Tibial artery (tissue), 4 donors: Measurements from ENCODE around the gene B4GALT5.

Source experiments
- DNase-seq, 2 donors: peaks; one replicate each; pipeline ENCODE4 v3.0.0-alpha.2; 2019
- H3K27ac ChIP-seq, 2 donors: fragments of 200-600 bp; sonication (generic) in 1 of 2; 1 replicate in 1 of 2; 2 replicates in 1 of 2; pipeline ENCODE4 v1.5.1; 2018 to 2019; ENCODE audit warnings: mild to moderate bottlenecking in 1 of 2
- H3K27me3 ChIP-seq, 2 donors: fragments of 200-600 bp; sonication (generic) in 1 of 2; one replicate each; pipeline versions ENCODE4 v1.5.1 to v1.6.0; 2016 to 2019
- H3K36me3 ChIP-seq, 3 donors: fragments of 200-600 bp; sonication (generic) in 2 of 3; one replicate each; pipeline ENCODE4 v1.5.1; 2016 to 2019; ENCODE audit warnings: mild to moderate bottlenecking in 2 of 3
- H3K4me1 ChIP-seq, 4 donors: fragments of 200-600 bp; sonication (generic) in 2 of 4; 1 replicate in 3 of 4; 2 replicates in 1 of 4; pipeline ENCODE4 v1.5.1; 2016 to 2019
- H3K4me3 ChIP-seq, 2 donors: fragments of 200-600 bp; sonication (generic) in 1 of 2; 1 replicate in 1 of 2; 2 replicates in 1 of 2; pipeline ENCODE4 v1.5.1; 2018 to 2019; ENCODE audit warnings: mild to moderate bottlenecking in 2 of 2
- H3K9me3 ChIP-seq, 3 donors: fragments of 200-600 bp; sonication (generic) in 1 of 3; one replicate each; pipeline ENCODE4 v1.5.1; 2016 to 2019
- intact Hi-C: fragments of 100-400 bp; cut with DNase I; formaldehyde crosslinking; loops from one replicate; pipeline ENCODE4 v1.15.0; 2023; ENCODE audit warnings: low total_unique reads
- TF ChIP-seq, protein P1 (sequence below), 2 experiments: fragments of 200-600 bp in 1 of 2; fragments of 450-650 bp in 1 of 2; IDR thresholded peaks; one replicate each; pipeline ENCODE4 v1.5.1; 2017 to 2019; ENCODE audit warnings: antibody characterized with exemption in 2 of 2, mild to moderate bottlenecking in 1 of 2, moderate library complexity in 1 of 2

The B4GALT5 gene

DNA sequence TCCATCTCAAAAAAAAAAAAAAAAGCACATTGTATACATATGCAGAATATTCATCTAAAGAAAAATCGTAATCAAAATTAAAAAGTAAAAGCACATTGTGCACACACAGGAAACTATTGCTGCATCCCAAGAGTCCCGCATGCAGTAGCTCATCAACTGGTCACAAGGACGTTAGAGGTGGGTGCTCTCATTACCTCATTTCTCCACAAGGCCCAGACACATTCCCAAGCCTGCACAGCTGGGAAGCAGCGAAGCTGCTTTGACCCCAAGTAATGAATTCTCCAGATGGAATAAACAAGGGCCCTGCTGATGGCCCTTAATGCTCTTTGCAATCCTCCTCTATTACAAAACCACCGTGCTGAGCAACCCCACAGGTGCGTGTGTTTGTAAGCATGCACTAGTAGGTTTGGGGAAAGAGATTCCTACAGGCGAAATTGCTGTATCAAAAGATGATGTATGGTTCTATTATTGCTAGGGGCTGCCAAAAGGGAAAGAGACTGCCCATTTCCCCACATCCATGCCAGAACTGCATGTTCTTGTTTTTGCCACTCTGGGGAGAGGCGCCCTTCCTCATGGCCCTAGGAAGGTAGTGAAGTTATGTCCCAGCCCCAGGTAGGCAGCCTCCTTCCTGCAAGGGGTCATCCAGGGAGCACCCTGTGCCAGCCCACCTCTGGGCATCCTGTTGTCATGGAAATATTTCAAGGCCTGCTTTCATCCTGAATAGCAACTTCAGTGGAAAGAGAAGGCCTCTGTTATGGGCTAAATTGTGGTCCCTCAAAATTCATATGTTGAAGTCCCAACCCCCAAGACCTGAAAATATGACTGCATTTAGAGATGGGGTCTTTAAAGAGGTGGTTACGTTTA, 111.1 kb downstream of the B4GALT5 start:
- Histone ChIP-seq H3K36me3 (no peaks in the 10 kb centered on the region), H3K4me1 (peaks cover 0 to 38% (median 27%) of the 10 kb centered on the region in 4 donors), H3K4me3 (no peak overlapping the region), H3K9me3 (no peaks in the 10 kb centered on the region), H3K27ac (peak overlapping the region; percentile 34 to 78), H3K27me3 (no peaks in the 10 kb centered on the region)
- no peak for DNase-seq
- TF ChIP-seq, protein P1, sequence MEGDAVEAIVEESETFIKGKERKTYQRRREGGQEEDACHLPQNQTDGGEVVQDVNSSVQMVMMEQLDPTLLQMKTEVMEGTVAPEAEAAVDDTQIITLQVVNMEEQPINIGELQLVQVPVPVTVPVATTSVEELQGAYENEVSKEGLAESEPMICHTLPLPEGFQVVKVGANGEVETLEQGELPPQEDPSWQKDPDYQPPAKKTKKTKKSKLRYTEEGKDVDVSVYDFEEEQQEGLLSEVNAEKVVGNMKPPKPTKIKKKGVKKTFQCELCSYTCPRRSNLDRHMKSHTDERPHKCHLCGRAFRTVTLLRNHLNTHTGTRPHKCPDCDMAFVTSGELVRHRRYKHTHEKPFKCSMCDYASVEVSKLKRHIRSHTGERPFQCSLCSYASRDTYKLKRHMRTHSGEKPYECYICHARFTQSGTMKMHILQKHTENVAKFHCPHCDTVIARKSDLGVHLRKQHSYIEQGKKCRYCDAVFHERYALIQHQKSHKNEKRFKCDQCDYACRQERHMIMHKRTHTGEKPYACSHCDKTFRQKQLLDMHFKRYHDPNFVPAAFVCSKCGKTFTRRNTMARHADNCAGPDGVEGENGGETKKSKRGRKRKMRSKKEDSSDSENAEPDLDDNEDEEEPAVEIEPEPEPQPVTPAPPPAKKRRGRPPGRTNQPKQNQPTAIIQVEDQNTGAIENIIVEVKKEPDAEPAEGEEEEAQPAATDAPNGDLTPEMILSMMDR (IDR thresholded peaks at IDR 0.05): no peak
- intact Hi-C loops: no loop called here

DNA sequence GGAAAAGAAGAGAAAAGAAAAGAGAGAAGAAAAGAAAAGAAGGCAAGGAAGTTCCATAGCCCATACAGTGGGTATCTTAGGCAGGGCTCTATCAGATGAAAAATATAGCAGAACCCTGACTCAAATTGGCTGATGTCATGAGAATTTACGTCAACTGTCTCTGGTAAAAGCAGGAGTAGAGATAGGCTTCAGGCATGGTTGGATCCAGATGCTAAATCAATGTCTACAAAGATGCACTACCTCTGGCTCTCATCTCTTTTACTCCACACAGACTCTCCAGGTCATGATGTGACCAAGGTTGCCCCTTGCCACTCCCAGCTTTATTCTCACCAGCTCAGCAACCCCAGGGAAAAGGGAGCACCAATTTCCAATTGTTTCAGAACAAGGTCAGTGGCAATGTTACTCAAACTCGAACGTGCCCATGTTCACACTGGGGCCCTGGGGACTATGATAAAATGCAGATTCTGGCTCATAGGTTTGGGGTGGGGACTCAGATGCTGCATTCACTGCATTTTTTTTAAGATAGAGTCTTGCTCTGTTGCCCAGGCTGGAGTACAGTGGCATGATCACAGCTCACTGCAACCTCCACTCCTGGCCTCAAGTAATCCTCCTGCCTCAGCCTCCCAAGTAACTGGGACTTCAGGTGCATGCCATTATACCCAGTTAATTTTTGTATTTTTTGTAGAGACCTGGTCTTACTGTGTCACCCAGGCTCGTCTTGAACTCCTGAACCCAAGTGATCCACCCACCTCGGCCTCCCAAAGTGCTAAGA, 112.3 kb downstream of the B4GALT5 start:
- TF ChIP-seq, protein P1 (IDR thresholded peaks at IDR 0.05): no peak
- no peak for DNase-seq
- Histone ChIP-seq H3K36me3 (no peaks in the 10 kb centered on the region), H3K4me1 (peaks cover 0 to 35% (median 27%) of the 10 kb centered on the region in 4 donors), H3K27me3 (no peaks in the 10 kb centered on the region), H3K9me3 (no peaks in the 10 kb centered on the region), H3K4me3 (no peak overlapping the region), H3K27ac (peak overlapping the region in 1 of 2 donors; percentile 2)
- intact Hi-C loops: no loop called here

DNA sequence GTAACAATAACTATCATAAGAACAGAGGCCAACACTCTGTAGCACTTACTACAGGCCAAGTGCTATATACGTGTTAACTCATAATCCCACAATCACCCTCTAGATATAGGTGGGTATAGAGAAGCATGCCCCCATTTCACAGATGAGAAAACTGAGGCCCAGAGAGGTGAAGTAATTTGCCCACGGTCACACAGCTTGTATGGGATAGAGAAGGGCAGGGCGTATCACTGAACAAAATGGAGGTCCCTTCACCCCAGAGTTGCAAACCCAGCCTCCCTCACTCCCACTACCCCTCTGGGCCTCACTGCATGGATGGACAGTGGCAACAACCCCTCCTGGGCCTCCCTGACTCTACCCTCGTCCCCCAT, 113.9 kb downstream of the B4GALT5 start:
- Histone ChIP-seq H3K4me1 (peaks cover under 1 to 35% (median 19%) of the 10 kb centered on the region in 4 donors), H3K27me3 (no peaks in the 10 kb centered on the region), H3K9me3 (no peaks in the 10 kb centered on the region), H3K27ac (peak overlapping the region in 1 of 2 donors; percentile 5), H3K4me3 (no peak overlapping the region), H3K36me3 (no peaks in the 10 kb centered on the region)
- intact Hi-C loops: no loop called here
- TF ChIP-seq, protein P1 (IDR thresholded peaks at IDR 0.05): no peak
- DNase-seq: no peak

DNA sequence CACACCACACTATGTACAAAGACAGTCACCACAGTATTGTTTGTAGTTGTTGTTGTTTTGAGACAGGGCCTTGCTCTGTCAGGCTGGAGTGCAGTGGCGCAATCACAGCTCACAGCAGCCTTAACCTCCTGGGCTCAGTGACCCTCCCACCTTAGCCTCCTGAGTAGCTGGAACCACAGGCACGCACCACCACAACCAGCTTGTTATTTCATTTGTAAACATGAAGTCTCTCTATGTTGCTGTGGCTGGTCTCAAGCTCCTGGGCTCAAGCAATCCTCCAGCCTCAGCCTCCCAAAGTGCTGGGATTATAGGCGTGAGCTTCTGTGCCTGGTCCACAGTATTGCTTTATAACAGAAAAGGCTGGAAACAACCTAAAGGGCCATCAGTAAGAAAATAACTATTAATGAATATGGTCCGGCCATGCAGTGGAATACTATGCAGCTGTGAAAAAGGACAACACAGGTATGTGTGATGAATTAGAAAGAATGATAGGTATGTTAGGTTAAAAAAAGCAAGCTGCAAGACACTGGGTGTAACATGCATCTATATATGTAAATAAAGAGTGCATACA, 115.8 kb downstream of the B4GALT5 start:
- H3K4me1 ChIP-seq: peaks cover 5 to 40% (median 17%) of the 10 kb centered on the region in 4 donors
- intact Hi-C loops: no loop called here
- no peak overlapping the region for H3K27ac ChIP-seq
- DNase-seq: no peak
- no peaks in the 10 kb centered on the region for H3K36me3 ChIP-seq
- H3K27me3 ChIP-seq: no peaks in the 10 kb centered on the region
- TF ChIP-seq, protein P1 (IDR thresholded peaks at IDR 0.05): no peak
- H3K4me3 ChIP-seq: no peak overlapping the region
- H3K9me3 ChIP-seq: no peaks in the 10 kb centered on the region

DNA sequence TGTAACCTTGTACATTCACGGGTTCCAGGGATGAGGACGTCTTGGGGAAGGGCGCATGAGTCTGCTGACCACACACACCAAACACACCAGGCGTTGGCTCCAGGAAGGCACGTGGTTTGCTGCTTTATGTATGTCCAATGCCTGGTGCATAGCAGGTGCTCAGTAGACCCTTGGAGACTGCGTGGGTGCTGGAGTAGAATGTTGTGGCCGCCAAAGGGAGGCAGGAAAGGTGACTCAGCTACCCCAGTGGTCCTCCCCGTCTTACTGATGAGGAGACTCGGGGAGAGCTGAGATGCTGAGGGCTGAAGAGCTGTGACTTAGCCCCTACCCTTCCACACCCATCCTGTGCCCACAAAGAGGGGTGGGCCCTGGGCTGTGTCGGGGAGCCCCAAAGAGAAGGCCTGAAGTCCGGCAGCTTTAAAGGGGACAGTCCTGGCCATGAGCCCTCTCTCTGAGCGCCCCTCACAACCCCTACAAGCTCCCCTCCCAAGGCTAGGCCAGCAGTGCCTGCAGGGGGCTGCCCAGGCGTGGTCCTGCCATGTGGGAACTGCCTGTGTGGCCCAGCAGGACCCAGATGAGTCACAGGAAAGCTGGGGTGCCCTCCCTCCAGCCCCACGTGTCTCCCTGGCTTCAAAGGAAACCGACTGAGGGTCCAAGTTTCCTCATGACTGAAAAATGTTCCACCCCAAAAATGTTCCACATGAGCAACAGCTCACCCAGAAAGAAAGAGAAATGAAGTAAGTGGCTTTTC, 117.7 kb downstream of the B4GALT5 start:
- intact Hi-C loops: no loop called here
- Histone ChIP-seq H3K9me3 (no peaks in the 10 kb centered on the region), H3K4me3 (no peak overlapping the region), H3K36me3 (no peaks in the 10 kb centered on the region), H3K27me3 (no peaks in the 10 kb centered on the region), H3K4me1 (peaks cover 5 to 44% (median 22%) of the 10 kb centered on the region in 4 donors), H3K27ac (peak overlapping the region; percentile 99 to 100)
- TF ChIP-seq, protein P1 (IDR thresholded peaks at IDR 0.05): no peak
- peak; percentile 65 to 84 for DNase-seq
